Measurements from ENCODE around the gene VASP.

Gene VASP

DNA sequence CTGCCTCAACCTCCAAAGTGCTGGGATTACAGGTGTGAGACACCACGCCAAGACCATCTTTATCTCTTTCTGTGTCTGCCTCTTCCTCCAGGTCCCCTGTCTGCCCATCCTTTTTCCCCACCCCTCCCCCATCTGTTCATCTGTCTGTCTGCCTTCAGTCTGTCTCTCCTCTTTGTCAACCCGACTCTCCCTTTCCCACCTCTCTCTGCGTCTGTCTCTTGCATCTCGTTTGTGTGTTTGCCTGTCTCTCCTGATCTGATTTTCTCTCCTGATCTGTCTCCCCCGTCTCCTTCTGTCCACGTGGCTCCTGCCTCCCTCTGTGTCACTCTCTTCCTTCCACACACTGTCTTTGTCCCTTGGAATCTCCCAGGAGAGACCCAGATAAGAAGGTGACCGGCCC is 10.0 kb downstream of the VASP start:
- no peak for DNase-seq

- no peak for DNase-seq
These were observed 10.6 kb downstream of the VASP start for GRCh38 chr19:45517641-45518468.

DNA sequence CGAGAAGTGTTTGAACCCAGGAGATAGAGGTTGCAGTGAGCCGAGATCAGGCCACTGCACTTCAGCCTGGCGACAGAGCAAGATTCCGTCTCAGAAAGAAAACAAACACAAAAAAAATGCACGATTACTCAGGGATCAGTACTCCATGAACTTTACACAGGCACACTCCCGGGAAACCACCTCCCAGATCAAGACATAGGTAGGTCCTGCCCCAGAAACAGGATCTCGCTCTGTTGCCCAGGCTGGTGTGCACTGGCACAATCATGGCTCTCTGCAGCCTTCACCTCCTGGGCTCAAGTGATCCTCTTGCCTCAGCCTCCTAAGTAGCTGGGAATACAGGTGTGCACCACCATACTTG is 11.2 kb downstream of the VASP start:
- DNase-seq = no peak

DNA sequence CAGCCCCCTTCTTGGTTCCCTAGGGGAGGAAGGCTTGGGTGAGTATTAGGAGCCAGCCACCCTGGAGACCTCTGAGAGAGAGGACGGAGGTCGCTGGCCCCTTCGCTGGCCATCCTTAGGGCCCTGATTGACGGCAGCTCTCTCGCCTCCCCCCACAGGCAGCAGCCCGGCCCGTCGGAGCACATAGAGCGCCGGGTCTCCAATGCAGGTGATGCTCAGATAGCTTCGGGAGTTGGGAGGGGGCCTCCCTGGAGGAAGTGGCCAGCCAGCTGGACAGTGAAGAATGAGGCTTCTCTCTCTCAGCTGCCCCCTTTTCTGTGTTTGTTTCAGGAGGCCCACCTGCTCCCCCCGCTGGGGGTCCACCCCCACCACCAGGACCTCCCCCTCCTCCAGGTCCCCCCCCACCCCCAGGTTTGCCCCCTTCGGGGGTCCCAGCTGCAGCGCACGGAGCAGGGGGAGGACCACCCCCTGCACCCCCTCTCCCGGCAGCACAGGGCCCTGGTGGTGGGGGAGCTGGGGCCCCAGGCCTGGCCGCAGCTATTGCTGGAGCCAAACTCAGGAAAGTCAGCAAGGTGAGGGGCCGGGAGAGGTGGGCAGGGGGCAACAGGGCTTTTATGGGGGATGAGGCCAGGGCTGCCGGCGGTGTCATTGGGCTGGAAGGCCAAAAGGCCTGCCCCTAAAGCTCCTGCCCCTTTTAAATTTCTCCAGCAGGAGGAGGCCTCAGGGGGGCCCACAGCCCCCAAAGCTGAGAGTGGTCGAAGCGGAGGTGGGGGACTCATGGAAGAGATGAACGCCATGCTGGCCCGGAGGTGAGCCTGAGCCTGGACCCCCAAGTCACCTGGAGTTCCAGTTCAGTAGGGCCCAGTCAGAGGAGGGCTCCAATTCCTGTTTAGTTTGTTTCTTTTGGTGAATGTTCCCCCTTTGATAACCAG is 15.0 kb downstream of the VASP start:
- DNase-seq = no peak

DNA sequence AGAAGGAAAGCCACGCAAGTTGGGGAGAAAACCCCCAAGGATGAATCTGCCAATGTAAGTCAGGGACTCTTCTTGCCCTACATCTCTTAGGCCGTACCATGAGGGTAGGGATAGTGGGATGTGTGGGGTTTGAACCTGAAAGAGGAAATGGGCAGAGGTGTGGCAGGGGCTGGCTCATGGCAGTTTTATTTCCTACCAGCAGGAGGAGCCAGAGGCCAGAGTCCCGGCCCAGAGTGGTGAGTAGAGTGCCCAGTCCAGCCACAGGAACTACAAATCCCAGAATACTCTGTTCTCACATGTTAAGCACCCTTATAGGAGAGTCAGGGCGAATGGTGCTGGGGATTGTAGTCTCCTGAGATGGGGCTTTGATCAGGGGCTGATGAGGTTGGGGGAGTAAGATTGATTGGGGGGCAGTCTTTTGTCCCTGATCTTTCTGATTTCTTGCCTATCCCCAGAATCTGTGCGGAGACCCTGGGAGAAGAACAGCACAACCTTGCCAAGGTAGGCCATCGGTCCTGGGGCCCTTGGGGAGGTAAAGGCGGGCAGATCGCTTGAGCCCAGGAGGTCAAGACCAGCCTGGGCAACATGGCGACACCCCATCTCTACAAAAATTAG is 16.5 kb downstream of the VASP start:
- DNase-seq = peak; percentile 83

GRCh38 chr19:45524575-45525129 is 17.4 kb downstream of the VASP start:
- DNase-seq = no peak

GRCh38 chr19:45526143-45526542 is 18.9 kb downstream of the VASP start:
- peak; percentile 25 for DNase-seq

GRCh38 chr19:45526971-45527370 is 19.7 kb downstream of the VASP start:
- DNase-seq = no peak

DNA sequence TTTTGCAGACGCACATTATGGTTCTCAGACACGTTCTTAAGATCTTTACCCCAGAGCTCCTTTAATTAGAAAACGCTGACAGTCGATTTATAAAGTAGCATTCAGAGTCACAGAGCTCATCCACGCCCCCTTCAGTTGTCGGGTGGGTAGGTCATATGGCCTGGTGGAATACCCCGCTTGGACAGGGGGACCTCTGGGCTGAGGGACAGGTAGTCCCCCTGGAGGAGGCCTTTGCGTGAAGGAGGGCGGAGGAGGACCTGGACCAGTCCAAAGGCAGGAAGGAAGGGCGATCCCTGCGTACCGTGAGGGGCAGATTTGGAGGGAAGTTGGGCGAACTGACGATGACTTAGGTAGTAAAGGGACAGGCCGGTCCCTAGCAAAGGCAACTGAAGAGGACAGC is 20.5 kb downstream of the VASP start:
- no peak for DNase-seq

- peak; percentile 57 for DNase-seq
These were observed 21.0 kb downstream of the VASP start for GRCh38 chr19:45528149-45528743.

- DNase-seq = peak; percentile 78
These were observed 21.6 kb downstream of the VASP start for GRCh38 chr19:45528744-45529419.

GRCh38 chr19:45529420-45529785 is 22.1 kb downstream of the VASP start:
- DNase-seq = no peak

GRCh38 chr19:45531349-45531748 is 24.1 kb downstream of the VASP start:
- DNase-seq = no peak

GRCh38 chr19:45539459-45539858 is 32.2 kb downstream of the VASP start:
- no peak for DNase-seq

- no peak for DNase-seq
These were observed 35.0 kb downstream of the VASP start for GRCh38 chr19:45542234-45542668.

DNA sequence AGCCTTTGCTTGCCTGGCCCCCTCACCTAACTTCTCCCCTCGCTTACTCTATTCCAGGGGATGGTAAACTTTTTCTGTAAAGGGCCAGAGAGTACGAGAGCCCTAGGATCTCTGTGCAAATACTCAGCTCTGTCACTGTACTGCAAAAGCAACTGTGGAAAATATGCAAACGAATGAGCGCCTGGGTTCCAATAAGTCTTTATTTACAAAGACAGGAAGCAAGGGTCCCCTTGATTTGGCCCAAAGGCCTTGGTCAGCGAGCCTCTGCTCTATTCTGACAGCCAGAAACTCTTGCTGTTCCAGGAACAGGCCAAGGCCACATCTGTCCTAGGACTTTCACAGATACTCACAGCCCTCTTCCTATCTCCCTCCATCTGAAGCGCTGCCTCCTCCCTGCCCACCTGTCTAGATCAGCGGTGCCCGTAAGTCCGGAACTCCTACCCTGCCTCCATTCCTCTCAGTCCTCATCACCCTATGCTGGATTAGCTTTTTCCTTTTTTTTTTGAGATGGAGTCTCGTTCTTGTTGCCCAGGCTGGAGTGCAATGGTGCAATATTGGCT is 40.0 kb downstream of the VASP start:
- DNase-seq = no peak

- no peak for DNase-seq
These were observed 40.8 kb downstream of the VASP start for GRCh38 chr19:45547965-45548609.

GRCh38 chr19:45553464-45553863 is 46.2 kb downstream of the VASP start:
- DNase-seq = no peak

DNA sequence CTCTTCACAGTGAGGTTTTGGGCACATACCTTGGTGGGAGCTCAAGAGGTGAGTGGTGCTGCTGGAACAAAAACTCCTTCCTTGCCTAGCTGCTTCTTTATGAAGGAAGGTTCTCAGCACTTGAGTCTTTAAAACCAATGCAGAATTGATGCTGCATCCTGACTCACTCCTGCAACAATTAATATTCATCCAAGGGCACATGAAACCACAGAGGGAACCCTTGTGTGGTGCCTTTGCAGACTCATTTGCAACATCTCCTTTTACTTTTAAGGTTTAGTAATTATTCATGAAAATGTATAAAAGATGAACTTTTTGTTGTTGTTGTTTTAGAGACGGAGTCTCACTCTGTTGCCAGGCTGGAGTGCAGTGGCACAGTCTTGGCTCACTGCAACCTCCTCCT is 47.2 kb downstream of the VASP start:
- no peak for DNase-seq

GRCh38 chr19:45556835-45557234 is 49.6 kb downstream of the VASP start:
- DNase-seq = no peak

GRCh38 chr19:45558399-45558878 is 51.2 kb downstream of the VASP start:
- peak; percentile 60 for DNase-seq

Data from NCI-H510A treated with DMSO at 0.1 percent for 48 hours (cell line).